HepG2 (cell line): ENCODE results near the gene TMEM219. TPM values are rescaled to one million over a fixed set of nuclear protein-coding genes. Genes with fewer than 3 reads are reported as not detected.

ENCODE experiments used
- AGO2 ChIP-seq: fragments of 200-400 bp; formaldehyde crosslinking; optimal IDR thresholded peaks from 2 replicates; pipeline ENCODE3; 2017; ENCODE audit warnings: mild to moderate bottlenecking, low read depth, low read length, moderate library complexity
- BCL6 ChIP-seq: IDR thresholded peaks from 2 replicates; pipeline ENCODE4 v1.6.1; 2016; ENCODE audit warnings: missing genetic modification reagents, missing compliant biosample characterization
- CSRNP2 ChIP-seq: sonication (generic); formaldehyde crosslinking; conservative IDR thresholded peaks from 2 replicates; pipeline ENCODE4 v1.8.0; 2022; ENCODE audit warnings: low read depth, missing genetic modification reagents
- DRAP1 ChIP-seq: IDR thresholded peaks from 2 replicates; pipeline ENCODE4 v1.6.1; 2016; ENCODE audit warnings: missing genetic modification reagents, missing compliant biosample characterization
- ISX ChIP-seq: sonication (generic); formaldehyde crosslinking; conservative IDR thresholded peaks from 2 replicates; pipeline ENCODE4 v1.5.0; 2020; ENCODE audit warnings: missing genetic modification reagents
- NCOA1 ChIP-seq: sonication (generic); formaldehyde crosslinking; IDR thresholded peaks from 2 replicates; pipeline ENCODE4 v1.9.0; 2021; ENCODE audit warnings: missing genetic modification reagents
- NFRKB ChIP-seq: fragments of 450-650 bp; IDR thresholded peaks from 2 replicates; pipeline ENCODE4 v1.6.1; 2017
- NFYB ChIP-seq: sonication (generic); formaldehyde crosslinking; IDR thresholded peaks from 2 replicates; pipeline ENCODE4 v1.4.0; 2020; ENCODE audit warnings: missing genetic modification reagents
- NR0B2 ChIP-seq: sonication (generic); formaldehyde crosslinking; IDR thresholded peaks from 2 replicates; pipeline ENCODE4 v1.4.0; 2020; ENCODE audit warnings: mild to moderate bottlenecking, missing genetic modification reagents
- PHF20 ChIP-seq: sonication (generic); formaldehyde crosslinking; IDR thresholded peaks from 2 replicates; pipeline ENCODE4 v1.5.0; 2020; ENCODE audit warnings: mild to moderate bottlenecking, missing genetic modification reagents
- SETDB1 ChIP-seq: sonication (generic); formaldehyde crosslinking; IDR thresholded peaks from 2 replicates; pipeline ENCODE4 v1.5.1; 2020; ENCODE audit warnings: missing genetic modification reagents, mild to moderate bottlenecking, borderline replicate concordance
- SP140L ChIP-seq: sonication (generic); formaldehyde crosslinking; IDR thresholded peaks from 2 replicates; pipeline ENCODE4 v1.4.0; 2020; ENCODE audit warnings: missing genetic modification reagents, borderline replicate concordance
- SP4 ChIP-seq: sonication (generic); formaldehyde crosslinking; IDR thresholded peaks from 2 replicates; pipeline ENCODE4 v1.8.1; 2023; ENCODE audit warnings: mild to moderate bottlenecking, missing genetic modification reagents
- SUZ12 ChIP-seq: fragments of 150-350 bp; IDR thresholded peaks from 2 replicates; pipeline ENCODE4 v1.6.1; 2014; ENCODE audit warnings: low read depth, low read length
- TBL1XR1 ChIP-seq: fragments of 150-350 bp; IDR thresholded peaks from 2 replicates; pipeline ENCODE4 v1.6.1; 2014; ENCODE audit warnings: borderline replicate concordance, low read length; ENCODE audit not compliant: partially characterized antibody
- ZBTB10 ChIP-seq: sonication (generic); formaldehyde crosslinking; IDR thresholded peaks from 2 replicates; pipeline ENCODE4 v1.4.0; 2020; ENCODE audit warnings: missing genetic modification reagents, borderline replicate concordance
- ZBTB20 ChIP-seq: sonication (generic); formaldehyde crosslinking; IDR thresholded peaks from 2 replicates; pipeline ENCODE4 v1.8.1; 2023; ENCODE audit warnings: missing genetic modification reagents, low read depth, mild to moderate bottlenecking, borderline replicate concordance
- ZNF143 ChIP-seq: sonication (generic); formaldehyde crosslinking; IDR thresholded peaks from 2 replicates; pipeline ENCODE4 v1.4.0; 2020; ENCODE audit warnings: missing genetic modification reagents
- ZNF549 ChIP-seq: sonication (generic); formaldehyde crosslinking; IDR thresholded peaks from 2 replicates; pipeline ENCODE4 v1.5.0; 2020; ENCODE audit warnings: missing genetic modification reagents
- ZNF652 ChIP-seq: IDR thresholded peaks from 2 replicates; pipeline ENCODE4 v1.6.1; 2016; ENCODE audit warnings: low read depth, borderline replicate concordance
- polyA plus RNA-seq, 8 experiments: library from polyadenylated mRNA; depleted of rRNA in 3 of 8; stranded (reverse) in 7 of 8; unstranded in 1 of 8; fragments of >200 nt; fragmentation: Illumina TruSeq in 4 of 8; extraction: Trizol in 4 of 8; gene quantifications; 2 replicates each; pipeline versions ENCODE4 v1.2.1 to v1.2.3, GENCODE V29; 2011 to 2016; ENCODE audit warnings: low read depth in 4 of 8, missing spikeins in 1 of 8, mixed read lengths in 1 of 8; ENCODE audit not compliant: insufficient read depth in 1 of 8
- total RNA-seq, 5 experiments: library from RNA; depleted of rRNA; stranded (reverse); fragments of >200 nt; fragmentation: Illumina TruSeq; extraction: Trizol; gene quantifications; 2 replicates each; pipeline ENCODE4 v1.2.3, GENCODE V29; 2016; ENCODE audit warnings: low read depth in 1 of 5
- TF ChIP-seq, protein P1 (sequence below): sonication (generic); formaldehyde crosslinking; IDR thresholded peaks from 2 replicates; pipeline ENCODE4 v1.4.0; 2020; ENCODE audit warnings: missing genetic modification reagents

TMEM219 gene
- total and polyA plus RNA-seq, 2 of the 13 experiments (the other 11 are each of a cell fraction or from before 2014, with no cell fraction given), result 105 to 115 TPM

DNA sequence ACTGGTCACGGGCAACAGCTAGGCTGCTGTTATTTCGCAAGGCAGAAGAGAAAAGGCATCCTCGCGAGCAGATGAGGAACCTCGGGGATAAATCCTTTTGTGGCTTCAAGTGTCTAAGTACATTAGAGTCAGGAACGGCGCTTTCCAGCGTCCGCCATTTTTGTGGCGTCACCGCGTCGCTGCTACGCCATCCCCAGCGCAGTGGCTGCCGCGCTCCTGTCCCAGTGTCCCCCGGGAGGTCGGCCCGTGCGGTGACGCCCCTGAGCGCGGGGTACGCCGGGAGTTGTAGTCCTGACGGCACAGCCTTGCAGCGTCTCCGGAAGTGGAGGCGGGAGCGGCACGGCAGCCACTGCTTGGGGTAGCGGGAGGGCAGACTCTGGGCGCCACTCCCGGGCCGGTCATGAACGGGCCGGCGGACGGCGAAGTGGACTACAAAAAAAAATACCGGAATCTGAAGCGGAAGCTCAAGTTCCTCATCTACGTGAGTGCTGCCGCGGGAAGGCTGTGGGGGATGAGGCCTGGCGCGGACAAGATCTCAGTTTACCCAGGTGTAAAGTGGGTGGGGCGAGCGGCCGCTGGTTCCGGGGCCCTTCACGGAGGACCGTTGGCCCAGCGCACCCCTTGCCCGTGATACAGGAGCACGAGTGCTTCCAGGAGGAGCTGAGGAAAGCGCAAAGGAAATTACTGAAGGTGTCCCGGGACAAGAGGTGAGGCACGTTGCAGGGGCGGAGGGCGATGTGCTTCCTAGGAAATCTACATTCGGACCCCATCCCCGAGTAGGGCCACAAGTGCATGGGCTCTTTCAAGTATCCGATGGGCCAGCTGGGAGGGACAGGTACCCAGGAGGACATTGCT lies 34.3 kb downstream of the TMEM219 start, which contains the start of gene INO80E (continued):
- TF ChIP-seq ZBTB10 (CRISPR knock-in tag) (peak; percentile 2; the same call in 1 of the 2 replicates), SUZ12 (peak; percentile 86), PHF20 (CRISPR knock-in tag) (peak; percentile 93), SP140L (CRISPR knock-in tag) (peak; percentile 32; the same call in 1 of the 2 replicates), ZBTB20 (peak; percentile 59; the same call in 1 of the 2 replicates), DRAP1 (CRISPR knock-in tag) (peak; percentile 90), ZNF549 (CRISPR knock-in tag) (no peak), NFRKB (peak; percentile 50; the same call in 1 of the 2 replicates), NR0B2 (CRISPR knock-in tag) (peak; percentile 67), SP4 (CRISPR knock-in tag) (peak; percentile 94), ZNF652 (CRISPR knock-in tag) (peak; percentile 51; the same call in 1 of the 2 replicates), ZNF143 (CRISPR knock-in tag) (peak; percentile 99), TBL1XR1 (no peak), ISX (CRISPR knock-in tag) (no peak), NFYB (CRISPR knock-in tag) (peak; percentile 71), SETDB1 (CRISPR knock-in tag) (no peak), AGO2 (peak; percentile 18), CSRNP2 (CRISPR knock-in tag) (no peak), NCOA1 (CRISPR knock-in tag) (0 out of 2 replicates have a peak, but pooled peaks have one; percentile 58), BCL6 (CRISPR knock-in tag) (peak; percentile 65)
- TF ChIP-seq, protein P1, sequence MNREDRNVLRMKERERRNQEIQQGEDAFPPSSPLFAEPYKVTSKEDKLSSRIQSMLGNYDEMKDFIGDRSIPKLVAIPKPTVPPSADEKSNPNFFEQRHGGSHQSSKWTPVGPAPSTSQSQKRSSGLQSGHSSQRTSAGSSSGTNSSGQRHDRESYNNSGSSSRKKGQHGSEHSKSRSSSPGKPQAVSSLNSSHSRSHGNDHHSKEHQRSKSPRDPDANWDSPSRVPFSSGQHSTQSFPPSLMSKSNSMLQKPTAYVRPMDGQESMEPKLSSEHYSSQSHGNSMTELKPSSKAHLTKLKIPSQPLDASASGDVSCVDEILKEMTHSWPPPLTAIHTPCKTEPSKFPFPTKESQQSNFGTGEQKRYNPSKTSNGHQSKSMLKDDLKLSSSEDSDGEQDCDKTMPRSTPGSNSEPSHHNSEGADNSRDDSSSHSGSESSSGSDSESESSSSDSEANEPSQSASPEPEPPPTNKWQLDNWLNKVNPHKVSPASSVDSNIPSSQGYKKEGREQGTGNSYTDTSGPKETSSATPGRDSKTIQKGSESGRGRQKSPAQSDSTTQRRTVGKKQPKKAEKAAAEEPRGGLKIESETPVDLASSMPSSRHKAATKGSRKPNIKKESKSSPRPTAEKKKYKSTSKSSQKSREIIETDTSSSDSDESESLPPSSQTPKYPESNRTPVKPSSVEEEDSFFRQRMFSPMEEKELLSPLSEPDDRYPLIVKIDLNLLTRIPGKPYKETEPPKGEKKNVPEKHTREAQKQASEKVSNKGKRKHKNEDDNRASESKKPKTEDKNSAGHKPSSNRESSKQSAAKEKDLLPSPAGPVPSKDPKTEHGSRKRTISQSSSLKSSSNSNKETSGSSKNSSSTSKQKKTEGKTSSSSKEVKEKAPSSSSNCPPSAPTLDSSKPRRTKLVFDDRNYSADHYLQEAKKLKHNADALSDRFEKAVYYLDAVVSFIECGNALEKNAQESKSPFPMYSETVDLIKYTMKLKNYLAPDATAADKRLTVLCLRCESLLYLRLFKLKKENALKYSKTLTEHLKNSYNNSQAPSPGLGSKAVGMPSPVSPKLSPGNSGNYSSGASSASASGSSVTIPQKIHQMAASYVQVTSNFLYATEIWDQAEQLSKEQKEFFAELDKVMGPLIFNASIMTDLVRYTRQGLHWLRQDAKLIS (CRISPR knock-in tag), result no peak
